Heart left ventricle (tissue), 16 donors: Measurements from ENCODE around the gene SPATA4. TPM values are rescaled to one million over a fixed set of nuclear protein-coding genes. Genes with fewer than 3 reads are reported as not detected.

Source experiments
- ATAC-seq, 4 donors: fragments of 200-7000 bp; cut with Tn5 transposase; one replicate each; pipeline ENCODE4 v1.9.1; 2020 to 2022; ENCODE audit warnings: moderate library complexity in 4 of 4, mild to moderate bottlenecking in 3 of 4, moderate number of reproducible peaks in 1 of 4
- DNase-seq, 5 donors: peaks; one replicate each; pipeline ENCODE4 v3.0.0-alpha.2; 2020
- H3K27ac ChIP-seq, 12 donors: fragments of 200-600 bp; sonication (generic) in 4 of 12; one replicate each; pipeline versions ENCODE4 v1.5.0 to v1.8.0; 2016 to 2022; ENCODE audit warnings: mild to moderate bottlenecking in 2 of 12
- H3K27me3 ChIP-seq, 9 donors: fragments of 200-600 bp; sonication (generic) in 2 of 9; one replicate each; pipeline versions ENCODE4 v1.5.1 to v1.8.0; 2016 to 2022; ENCODE audit warnings: mild to moderate bottlenecking in 3 of 9
- H3K36me3 ChIP-seq, 9 donors: fragments of 200-600 bp; sonication (generic) in 2 of 9; one replicate each; pipeline versions ENCODE4 v1.5.0 to v1.8.0; 2018 to 2022; ENCODE audit warnings: mild to moderate bottlenecking in 2 of 9
- H3K4me1 ChIP-seq, 12 donors: fragments of 200-600 bp; sonication (generic) in 4 of 12; one replicate each; pipeline versions ENCODE4 v1.5.0 to v1.8.0; 2016 to 2022; ENCODE audit warnings: mild to moderate bottlenecking in 3 of 12
- H3K4me3 ChIP-seq, 12 donors: fragments of 200-600 bp; sonication (generic) in 4 of 12; one replicate each; pipeline versions ENCODE4 v1.5.0 to v1.8.0; 2017 to 2022; ENCODE audit warnings: mild to moderate bottlenecking in 9 of 12, moderate library complexity in 4 of 12
- H3K9me3 ChIP-seq, 12 donors: fragments of 200-600 bp; sonication (generic) in 4 of 12; one replicate each; pipeline versions ENCODE4 v1.5.0 to v1.8.0; 2016 to 2022; ENCODE audit warnings: mild to moderate bottlenecking in 1 of 12
- POLR2A ChIP-seq, 2 donors: fragments of 450-650 bp; IDR thresholded peaks; one replicate each; pipeline ENCODE4 v1.6.1; 2017; ENCODE audit warnings: antibody characterized with exemption in 2 of 2, mild to moderate bottlenecking in 2 of 2, moderate library complexity in 2 of 2
- WGBS, 4 donors: extraction: QIAGEN DNeasy Blood & Tissue Kit in 2 of 4; methylation state at CpG; one replicate each; pipeline versions ENCODE4 v1.1.5 to v1.1.7; 2013 to 2018; 5-methylcytosine and 5-hydroxymethylcytosine counted together
- intact Hi-C, 10 donors: fragments of 100-400 bp; cut with DNase I; formaldehyde crosslinking; loops; one replicate each; pipeline versions ENCODE4 v1.11.1 to v1.14.2; 2022
- polyA plus RNA-seq, 2 donors: library from polyadenylated mRNA; stranded (reverse); fragments of 200-250 nt; gene quantifications; one replicate each; pipeline ENCODE4 v1.2.3, GENCODE V29; 2013
- total RNA-seq, 9 donors: library from RNA; depleted of rRNA in 2 of 9; stranded (reverse); fragments of >200 nt in 2 of 9; fragmentation: NEBNext Ultra II Directional in 3 of 9; extraction: Animal tissue kit (Norgen Biotek cat#: 25700) in 3 of 9; gene quantifications; one replicate each; pipeline versions ENCODE4 v1.1.0 to v1.2.4, GENCODE V29; 2016 to 2023
- TF ChIP-seq, protein P1 (sequence below), 12 donors: fragments of 200-600 bp; sonication (generic) in 4 of 12; IDR thresholded peaks; one replicate each; pipeline versions ENCODE4 v1.5.0 to v1.8.0; 2018 to 2022; ENCODE audit warnings: antibody characterized with exemption in 12 of 12, mild to moderate bottlenecking in 5 of 12
- donor health status: ischemic (EF 13 %, LVEDD 7.1; RV severe dilation, severe dysfunction).
- donor health status: healthy with polysubstance abuse.
- donor health status: DM: no; HTN: yes; CAD: no.
- donor health status: DM: no; HTN: no; CAD: no.
- donor health status: ischemic (EF 25% LVEDD 6.9; RV normal size, moderate dysfunction).
- donor health status: ischemic (EF 25% LVEDD 5.7; RV mildly dilated, moderate dysfunction).
- donor health status: healthy.
- donor health status: DM: yes; HTN: yes; CAD: no.
- donor health status: ischemic (EF 35%, LVEDD 5.7; RV mildly dilated, moderate dysfunction).
- donor health status: nonischemic (EF 11% LVEDD 7.7; RV severe dilation, severe dysfunction).
- donor health status: DM: yes; HTN: yes; CAD: no.
- donor health status: PGD.
- donor health status: ischemic (EF 29% LVEDD 5.4; RV normal size, mild dysfunction).
- donor health status: nonischemic (EF 23%, LVEDD 6.1; RV moderate dilation, normal function).

Gene SPATA4
- total and polyA plus RNA-seq, 11 donors: 0.25 to 0.84 (median 0.53) TPM; not detected in 4

- Histone ChIP-seq H3K36me3 (no peaks in the 10 kb centered on the region), H3K4me1 (peaks cover 0 to 7% (median 0%) of the 10 kb centered on the region in 12 donors), H3K27me3 (no peaks in the 10 kb centered on the region), H3K4me3 (no peak overlapping the region), H3K27ac (peak overlapping the region in 1 of 12 donors; percentile 13), H3K9me3 (no peaks in the 10 kb centered on the region)
- TF ChIP-seq, protein P1, sequence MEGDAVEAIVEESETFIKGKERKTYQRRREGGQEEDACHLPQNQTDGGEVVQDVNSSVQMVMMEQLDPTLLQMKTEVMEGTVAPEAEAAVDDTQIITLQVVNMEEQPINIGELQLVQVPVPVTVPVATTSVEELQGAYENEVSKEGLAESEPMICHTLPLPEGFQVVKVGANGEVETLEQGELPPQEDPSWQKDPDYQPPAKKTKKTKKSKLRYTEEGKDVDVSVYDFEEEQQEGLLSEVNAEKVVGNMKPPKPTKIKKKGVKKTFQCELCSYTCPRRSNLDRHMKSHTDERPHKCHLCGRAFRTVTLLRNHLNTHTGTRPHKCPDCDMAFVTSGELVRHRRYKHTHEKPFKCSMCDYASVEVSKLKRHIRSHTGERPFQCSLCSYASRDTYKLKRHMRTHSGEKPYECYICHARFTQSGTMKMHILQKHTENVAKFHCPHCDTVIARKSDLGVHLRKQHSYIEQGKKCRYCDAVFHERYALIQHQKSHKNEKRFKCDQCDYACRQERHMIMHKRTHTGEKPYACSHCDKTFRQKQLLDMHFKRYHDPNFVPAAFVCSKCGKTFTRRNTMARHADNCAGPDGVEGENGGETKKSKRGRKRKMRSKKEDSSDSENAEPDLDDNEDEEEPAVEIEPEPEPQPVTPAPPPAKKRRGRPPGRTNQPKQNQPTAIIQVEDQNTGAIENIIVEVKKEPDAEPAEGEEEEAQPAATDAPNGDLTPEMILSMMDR (IDR thresholded peaks at IDR 0.05): no peak
- no peak for DNase-seq
- ATAC-seq: no peak
- intact Hi-C loops: loop anchor here in 1 of 10 donors (5.0 kb wide), 1 partner anchor 130 kb away; the partner anchor contains the start of gene SPCS3
- 71 to 84% (median 76%) methylated on average over 6 of the region's 6 CpGs for WGBS, 4 donors
Measured at GRCh38 chr4:176186671-176187395, 8.6 kb downstream of the SPATA4 start.

GRCh38 chr4:176186067-176186466 lies 9.3 kb downstream of the SPATA4 start:
- 69 to 80% (median 73%) methylated on average over 2 of the region's 2 CpGs for WGBS, 4 donors
- H3K9me3 ChIP-seq: no peaks in the 10 kb centered on the region
- H3K4me3 ChIP-seq: no peak overlapping the region
- H3K27me3 ChIP-seq: no peaks in the 10 kb centered on the region
- no peak overlapping the region for H3K27ac ChIP-seq
- intact Hi-C loops: loop anchor here in 1 of 10 donors (5.0 kb wide), 1 partner anchor 131 kb away; the partner anchor contains the start of gene SPCS3
- H3K36me3 ChIP-seq: no peaks in the 10 kb centered on the region
- peaks cover 0 to 7% (median 0%) of the 10 kb centered on the region in 12 donors for H3K4me1 ChIP-seq
- no peak for ATAC-seq
- no peak for DNase-seq
- TF ChIP-seq, protein P1 (IDR thresholded peaks at IDR 0.05): no peak
- no peak for TF ChIP-seq POLR2A (IDR thresholded peaks at IDR 0.05)

DNA sequence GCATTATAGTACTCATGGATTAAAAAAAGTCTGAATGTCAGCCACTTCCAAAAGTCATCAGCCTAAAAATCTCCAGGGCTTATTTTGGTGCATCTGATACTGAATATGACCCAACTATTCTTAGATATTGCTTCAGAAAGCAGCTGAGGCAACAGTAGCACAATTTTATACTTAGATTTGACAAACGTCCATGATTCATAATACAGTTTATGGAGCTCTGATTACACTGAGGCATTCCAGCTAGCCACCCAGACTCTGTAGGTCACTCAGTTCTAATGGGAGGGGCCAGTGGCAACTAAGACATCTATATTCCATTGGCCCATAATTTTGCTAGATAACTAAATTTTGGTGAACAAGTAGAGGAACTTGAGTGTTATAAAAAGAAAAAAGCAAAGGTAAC lies 10.3 kb downstream of the SPATA4 start:
- H3K4me3 ChIP-seq: no peak overlapping the region
- peak; percentile 47 to 86 (median 78) for ATAC-seq
- peaks cover 0 to 7% (median 0%) of the 10 kb centered on the region in 12 donors for H3K4me1 ChIP-seq
- 18 to 27% (median 22%) methylated on average over 1 of the region's 1 CpG for WGBS, 4 donors
- intact Hi-C loops: loop anchor here in 1 of 10 donors (5.0 kb wide), 1 partner anchor 132 kb away; the partner anchor contains the start of gene SPCS3
- no peak for DNase-seq
- H3K9me3 ChIP-seq: no peaks in the 10 kb centered on the region
- H3K27me3 ChIP-seq: no peaks in the 10 kb centered on the region
- peak overlapping the region in 1 of 12 donors; percentile 28 for H3K27ac ChIP-seq
- no peak for TF ChIP-seq POLR2A (IDR thresholded peaks at IDR 0.05)
- TF ChIP-seq, protein P1 (IDR thresholded peaks at IDR 0.05): no peak
- no peaks in the 10 kb centered on the region for H3K36me3 ChIP-seq

DNA sequence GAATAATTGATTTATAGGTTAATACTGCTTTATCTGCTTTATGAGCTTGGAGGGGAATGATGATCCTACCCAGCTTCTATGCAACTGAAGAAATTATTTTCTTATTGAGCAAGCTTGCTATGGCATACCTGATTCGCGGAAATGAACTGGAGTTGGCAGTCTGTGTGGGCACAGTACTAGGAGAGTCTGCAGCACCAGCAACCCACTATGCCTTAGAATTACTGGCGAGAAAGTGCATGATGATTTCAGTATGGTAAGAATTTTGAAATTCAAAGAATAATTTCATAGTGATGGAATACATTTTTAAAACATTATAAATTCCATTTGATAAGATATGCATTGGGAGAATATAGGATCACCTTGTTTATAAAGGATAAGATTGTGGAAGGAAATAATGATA lies 32.3 kb downstream of the SPATA4 start:
- H3K4me1 ChIP-seq: no peaks in the 10 kb centered on the region
- WGBS, 4 donors: 95 to 96% (median 96%) methylated on average over 3 of the region's 3 CpGs
- intact Hi-C loops: no loop called here

More for the DNA sequence above, 32.3 kb downstream of the SPATA4 start:
- no peak overlapping the region for H3K27ac ChIP-seq
- H3K27me3 ChIP-seq: no peaks in the 10 kb centered on the region
- no peak for TF ChIP-seq POLR2A (IDR thresholded peaks at IDR 0.05)
- TF ChIP-seq, protein P1 (IDR thresholded peaks at IDR 0.05): no peak
- DNase-seq (no peak), ATAC-seq (no peak)
- H3K4me3 ChIP-seq: no peak overlapping the region
- no peaks in the 10 kb centered on the region for H3K36me3 ChIP-seq
- no peaks in the 10 kb centered on the region for H3K9me3 ChIP-seq
